ENCODE results near the gene CDKN1A.

The CDKN1A gene

DNA sequence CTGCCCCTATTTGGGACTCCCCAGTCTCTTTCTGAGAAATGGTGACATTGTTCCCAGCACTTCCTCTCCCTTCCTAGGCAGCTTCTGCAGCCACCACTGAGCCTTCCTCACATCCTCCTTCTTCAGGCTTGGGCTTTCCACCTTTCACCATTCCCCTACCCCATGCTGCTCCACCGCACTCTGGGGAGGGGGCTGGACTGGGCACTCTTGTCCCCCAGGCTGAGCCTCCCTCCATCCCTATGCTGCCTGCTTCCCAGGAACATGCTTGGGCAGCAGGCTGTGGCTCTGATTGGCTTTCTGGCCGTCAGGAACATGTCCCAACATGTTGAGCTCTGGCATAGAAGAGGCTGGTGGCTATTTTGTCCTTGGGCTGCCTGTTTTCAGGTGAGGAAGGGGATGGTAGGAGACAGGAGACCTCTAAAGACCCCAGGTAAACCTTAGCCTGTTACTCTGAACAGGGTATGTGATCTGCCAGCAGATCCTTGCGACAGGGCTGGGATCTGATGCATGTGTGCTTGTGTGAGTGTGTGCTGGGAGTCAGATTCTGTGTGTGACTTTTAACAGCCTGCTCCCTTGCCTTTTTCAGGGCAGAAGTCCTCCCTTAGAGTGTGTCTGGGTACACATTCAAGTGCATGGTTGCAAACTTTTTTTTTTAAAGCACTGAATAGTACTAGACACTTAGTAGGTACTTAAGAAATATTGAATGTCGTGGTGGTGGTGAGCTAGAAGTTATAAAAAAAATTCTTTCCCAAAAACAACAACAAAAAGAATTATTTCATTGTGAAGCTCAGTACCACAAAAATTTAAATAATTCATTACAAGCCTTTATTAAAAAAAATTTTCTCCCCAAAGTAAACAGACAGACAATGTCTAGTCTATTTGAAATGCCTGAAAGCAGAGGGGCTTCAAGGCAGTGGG lies 2.1 kb upstream of the CDKN1A start:
- TF ChIP-seq, protein P1, sequence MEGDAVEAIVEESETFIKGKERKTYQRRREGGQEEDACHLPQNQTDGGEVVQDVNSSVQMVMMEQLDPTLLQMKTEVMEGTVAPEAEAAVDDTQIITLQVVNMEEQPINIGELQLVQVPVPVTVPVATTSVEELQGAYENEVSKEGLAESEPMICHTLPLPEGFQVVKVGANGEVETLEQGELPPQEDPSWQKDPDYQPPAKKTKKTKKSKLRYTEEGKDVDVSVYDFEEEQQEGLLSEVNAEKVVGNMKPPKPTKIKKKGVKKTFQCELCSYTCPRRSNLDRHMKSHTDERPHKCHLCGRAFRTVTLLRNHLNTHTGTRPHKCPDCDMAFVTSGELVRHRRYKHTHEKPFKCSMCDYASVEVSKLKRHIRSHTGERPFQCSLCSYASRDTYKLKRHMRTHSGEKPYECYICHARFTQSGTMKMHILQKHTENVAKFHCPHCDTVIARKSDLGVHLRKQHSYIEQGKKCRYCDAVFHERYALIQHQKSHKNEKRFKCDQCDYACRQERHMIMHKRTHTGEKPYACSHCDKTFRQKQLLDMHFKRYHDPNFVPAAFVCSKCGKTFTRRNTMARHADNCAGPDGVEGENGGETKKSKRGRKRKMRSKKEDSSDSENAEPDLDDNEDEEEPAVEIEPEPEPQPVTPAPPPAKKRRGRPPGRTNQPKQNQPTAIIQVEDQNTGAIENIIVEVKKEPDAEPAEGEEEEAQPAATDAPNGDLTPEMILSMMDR (conservative IDR thresholded peaks at IDR 0.05; ENCODE audit: control insufficient read depth, insufficient read depth, low read depth, low read length) = no peak
- H3K4me3 ChIP-seq (ENCODE audit: control insufficient read depth, low read depth, low read length) = peak overlapping the region; percentile 4
- peak; percentile 65 for DNase-seq (ENCODE audit: low read depth)

DNA sequence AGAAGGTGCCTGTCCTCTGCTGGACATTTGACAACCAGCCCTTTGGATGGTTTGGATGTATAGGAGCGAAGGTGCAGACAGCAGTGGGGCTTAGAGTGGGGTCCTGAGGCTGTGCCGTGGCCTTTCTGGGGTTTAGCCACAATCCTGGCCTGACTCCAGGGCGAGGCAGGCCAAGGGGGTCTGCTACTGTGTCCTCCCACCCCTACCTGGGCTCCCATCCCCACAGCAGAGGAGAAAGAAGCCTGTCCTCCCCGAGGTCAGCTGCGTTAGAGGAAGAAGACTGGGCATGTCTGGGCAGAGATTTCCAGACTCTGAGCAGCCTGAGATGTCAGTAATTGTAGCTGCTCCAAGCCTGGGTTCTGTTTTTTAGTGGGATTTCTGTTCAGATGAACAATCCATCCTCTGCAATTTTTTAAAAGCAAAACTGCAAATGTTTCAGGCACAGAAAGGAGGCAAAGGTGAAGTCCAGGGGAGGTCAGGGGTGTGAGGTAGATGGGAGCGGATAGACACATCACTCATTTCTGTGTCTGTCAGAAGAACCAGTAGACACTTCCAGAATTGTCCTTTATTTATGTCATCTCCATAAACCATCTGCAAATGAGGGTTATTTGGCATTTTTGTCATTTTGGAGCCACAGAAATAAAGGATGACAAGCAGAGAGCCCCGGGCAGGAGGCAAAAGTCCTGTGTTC lies 1.3 kb upstream of the CDKN1A start:
- peak overlapping the region; percentile 30 for H3K4me3 ChIP-seq (ENCODE audit: control insufficient read depth, low read depth, low read length)
- TF ChIP-seq, protein P1 (conservative IDR thresholded peaks at IDR 0.05; ENCODE audit: control insufficient read depth, insufficient read depth, low read depth, low read length) = no peak

DNA sequence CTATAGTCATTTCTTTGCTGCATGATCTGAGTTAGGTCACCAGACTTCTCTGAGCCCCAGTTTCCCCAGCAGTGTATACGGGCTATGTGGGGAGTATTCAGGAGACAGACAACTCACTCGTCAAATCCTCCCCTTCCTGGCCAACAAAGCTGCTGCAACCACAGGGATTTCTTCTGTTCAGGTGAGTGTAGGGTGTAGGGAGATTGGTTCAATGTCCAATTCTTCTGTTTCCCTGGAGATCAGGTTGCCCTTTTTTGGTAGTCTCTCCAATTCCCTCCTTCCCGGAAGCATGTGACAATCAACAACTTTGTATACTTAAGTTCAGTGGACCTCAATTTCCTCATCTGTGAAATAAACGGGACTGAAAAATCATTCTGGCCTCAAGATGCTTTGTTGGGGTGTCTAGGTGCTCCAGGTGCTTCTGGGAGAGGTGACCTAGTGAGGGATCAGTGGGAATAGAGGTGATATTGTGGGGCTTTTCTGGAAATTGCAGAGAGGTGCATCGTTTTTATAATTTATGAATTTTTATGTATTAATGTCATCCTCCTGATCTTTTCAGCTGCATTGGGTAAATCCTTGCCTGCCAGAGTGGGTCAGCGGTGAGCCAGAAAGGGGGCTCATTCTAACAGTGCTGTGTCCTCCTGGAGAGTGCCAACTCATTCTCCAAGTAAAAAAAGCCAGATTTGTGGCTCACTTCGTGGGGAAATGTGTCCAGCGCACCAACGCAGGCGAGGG lies 594 bp upstream of the CDKN1A start:
- H3K4me3 ChIP-seq (ENCODE audit: control insufficient read depth, low read depth, low read length) = peak overlapping the region; percentile 30
- TF ChIP-seq, protein P1 (conservative IDR thresholded peaks at IDR 0.05; ENCODE audit: control insufficient read depth, insufficient read depth, low read depth, low read length) = no peak
- no peak for DNase-seq (ENCODE audit: low read depth)

More for the DNA sequence above, 1.3 kb upstream of the CDKN1A start:
- no peak for DNase-seq (ENCODE audit: low read depth)

DNA sequence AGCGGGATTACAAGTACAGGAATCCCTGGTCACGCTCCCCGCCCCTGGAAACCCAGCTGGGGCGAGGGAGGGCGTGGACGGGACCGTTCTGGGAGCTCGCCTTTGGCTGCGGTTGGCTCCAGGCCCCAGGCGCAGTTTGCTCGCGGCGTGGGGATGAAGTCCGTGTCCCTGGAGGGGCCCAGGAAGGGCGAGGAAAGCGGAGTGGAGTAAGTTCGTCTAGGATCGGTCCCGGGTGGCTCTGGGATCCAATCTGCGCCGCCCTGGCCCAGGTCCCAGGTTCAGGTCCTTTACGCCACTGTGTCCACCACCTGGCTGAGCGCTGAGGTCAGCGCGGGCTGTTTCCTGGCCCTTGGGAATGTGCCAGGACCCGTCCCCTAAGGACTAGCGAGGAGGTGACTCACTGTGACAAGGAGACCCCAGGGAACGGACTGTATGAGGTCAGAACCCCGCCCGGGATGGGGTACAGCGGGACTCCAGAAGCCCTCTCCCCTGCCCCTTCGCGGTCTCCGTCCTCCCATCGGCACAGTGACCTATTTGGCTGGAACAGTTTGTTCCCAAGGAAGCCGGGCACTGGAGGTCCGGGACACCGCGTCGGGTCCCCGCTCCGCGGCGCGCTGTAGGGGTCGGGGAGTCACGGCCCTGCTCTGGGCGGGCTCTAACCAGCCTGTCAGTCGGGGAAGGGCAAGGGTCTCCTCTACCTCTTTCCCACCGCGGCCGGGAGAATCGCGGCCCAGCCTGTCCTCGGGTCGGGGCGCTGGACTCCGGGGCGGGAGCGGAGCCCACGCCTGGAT lies 724 bp downstream of the CDKN1A start:
- H3K4me3 ChIP-seq (ENCODE audit: control insufficient read depth, low read depth, low read length) = peak overlapping the region; percentile 97
- TF ChIP-seq, protein P1 (conservative IDR thresholded peaks at IDR 0.05; ENCODE audit: control insufficient read depth, insufficient read depth, low read depth, low read length) = no peak
- DNase-seq (ENCODE audit: low read depth) = peak; percentile 73

DNA sequence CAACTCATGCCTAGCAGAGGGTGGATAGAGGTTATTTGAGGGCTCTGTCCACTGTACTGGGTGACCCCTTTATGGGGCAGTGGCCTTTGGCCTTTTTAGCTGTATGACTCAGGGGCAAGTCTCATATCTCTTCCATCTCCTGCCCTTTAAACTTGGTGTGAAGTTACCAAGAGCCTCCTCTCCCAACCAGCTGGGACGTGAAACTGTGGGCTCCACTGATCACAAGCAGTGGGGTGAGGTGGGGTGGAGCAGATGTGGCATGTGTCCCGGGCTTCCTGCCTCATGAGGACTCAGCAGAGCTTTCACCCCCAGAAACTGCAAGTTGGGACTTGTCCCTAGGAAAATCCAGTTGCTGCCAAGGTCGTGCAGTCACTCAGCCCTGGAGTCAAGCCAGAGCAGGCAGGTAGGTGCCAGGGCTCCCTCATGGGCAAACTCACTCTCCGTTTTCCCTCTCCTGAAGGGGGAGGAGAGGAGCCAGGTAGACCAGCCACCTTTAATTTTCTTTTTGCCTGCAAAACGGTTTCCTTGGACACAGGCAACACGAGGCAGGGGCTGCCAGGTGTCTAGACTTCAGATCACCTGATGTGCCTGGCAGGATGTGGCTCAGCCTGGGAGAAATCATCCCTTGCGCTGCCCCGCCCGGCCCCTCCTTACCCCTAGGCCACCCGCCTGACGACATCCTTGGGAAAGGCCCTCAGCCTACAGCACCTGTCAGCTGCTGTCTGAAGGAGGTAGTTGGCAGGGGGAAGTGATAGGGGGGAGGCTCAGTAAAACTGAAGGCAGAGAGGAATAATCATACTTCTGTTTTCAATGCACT lies 4.0 kb downstream of the CDKN1A start:
- no peak for DNase-seq (ENCODE audit: low read depth)
- peak overlapping the region; percentile 23 for H3K4me3 ChIP-seq (ENCODE audit: control insufficient read depth, low read depth, low read length)
- TF ChIP-seq, protein P1 (conservative IDR thresholded peaks at IDR 0.05; ENCODE audit: control insufficient read depth, insufficient read depth, low read depth, low read length) = no peak

Measured in fibroblast of mammary gland (primary cell).